ENCODE measurements around the gene FBXW12. TPM values are rescaled to one million over a fixed set of nuclear protein-coding genes. Genes with fewer than 3 reads are reported as not detected.

Gene FBXW12
- total and polyA plus RNA-seq, 2 donors (not counting 3 experiments of a cell fraction or from before 2014, with no cell fraction given): not detected

DNA sequence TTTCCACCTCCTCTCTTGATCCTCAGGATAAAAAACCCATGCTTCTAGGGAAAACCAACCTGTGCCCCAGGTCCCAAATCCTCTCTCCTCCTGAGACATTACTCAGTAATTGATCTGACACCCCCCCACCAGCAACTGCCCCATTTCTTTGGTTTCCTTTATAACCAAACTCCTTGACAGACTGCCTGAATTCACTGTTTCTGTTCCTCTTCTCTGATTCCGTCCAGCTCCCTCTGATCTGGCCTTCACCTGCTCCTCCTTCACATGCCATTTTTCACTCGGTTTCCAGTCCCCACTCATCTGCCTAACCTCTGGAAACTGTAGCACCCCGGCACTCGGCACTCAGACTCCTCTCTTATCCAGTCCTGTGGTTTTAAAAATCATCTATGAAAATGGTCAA is 65.8 kb downstream of the FBXW12 start:
- no peaks in the 10 kb centered on the region for H3K9me1 ChIP-seq (replicated peaks; ENCODE audit: control insufficient read depth, extremely low read depth, insufficient read depth, low read length)
- H3K9ac ChIP-seq (replicated peaks; ENCODE audit: extremely low read depth, insufficient read depth, low read length): no peak overlapping the region
- H3K4me2 ChIP-seq (ENCODE audit: insufficient read depth, low read length): no peak overlapping the region
- CTCF ChIA-PET: interaction anchor here (2.7 to 10.4 kb wide), 5 partner anchors 34 to 243 kb away, joined by 91 to 723 read pairs (median 296); partner anchors contain the start of genes CAMP and ZNF589
- DNase-seq (ENCODE audit: low read depth, low spot score) (no peak), FAIRE-seq (no peak)
- POLR2A ChIA-PET: no interaction called here
- H3K36me3 ChIP-seq (ENCODE audit: control insufficient read depth in 2 of 2, extremely low read depth in 1 of 2, insufficient read depth in 2 of 2, low read length in 2 of 2): peaks cover 3 to 8% of the 10 kb centered on the region in 2 experiments
- H2AFZ ChIP-seq (ENCODE audit: low read depth, low read length): no peak overlapping the region
- no peaks in the 10 kb centered on the region for H3K9me3 ChIP-seq (replicated peaks; ENCODE audit: control insufficient read depth, insufficient read depth, low read length)
- H3K27ac ChIP-seq (ENCODE audit: insufficient read depth, low read depth, low read length): no peak overlapping the region
- H3K4me1 ChIP-seq (ENCODE audit: control insufficient read depth, extremely low read depth, insufficient read depth, low read length): peaks cover 16% of the 10 kb centered on the region
- TF ChIP-seq, protein P1, sequence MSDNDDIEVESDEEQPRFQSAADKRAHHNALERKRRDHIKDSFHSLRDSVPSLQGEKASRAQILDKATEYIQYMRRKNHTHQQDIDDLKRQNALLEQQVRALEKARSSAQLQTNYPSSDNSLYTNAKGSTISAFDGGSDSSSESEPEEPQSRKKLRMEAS (IDR thresholded peaks at IDR 0.05; ENCODE audit: insufficient read depth, insufficient read length): no peak
- TF ChIP-seq POLR2AphosphoS5 (IDR thresholded peaks at IDR 0.05; ENCODE audit: insufficient read depth, low read depth, low read length) (no peak), POLR2A (IDR thresholded peaks at IDR 0.05; ENCODE audit: low read depth, low read length) (no peak), FOS (IDR thresholded peaks at IDR 0.05; ENCODE audit: borderline replicate concordance, insufficient read depth, low read length) (no peak), EZH2 (IDR thresholded peaks at IDR 0.05; ENCODE audit: borderline replicate concordance, low read depth, low read length, severe bottlenecking) (no peak), JUN (IDR thresholded peaks at IDR 0.05; ENCODE audit: borderline replicate concordance, insufficient read depth, insufficient read length, low read depth) (no peak), MYC (IDR thresholded peaks at IDR 0.05; ENCODE audit: low read depth, low read length) (no peak), GATA2 (IDR thresholded peaks at IDR 0.05; ENCODE audit: insufficient read depth, insufficient read length, low read depth, low read length) (no peak)
- TF ChIP-seq, protein P2, sequence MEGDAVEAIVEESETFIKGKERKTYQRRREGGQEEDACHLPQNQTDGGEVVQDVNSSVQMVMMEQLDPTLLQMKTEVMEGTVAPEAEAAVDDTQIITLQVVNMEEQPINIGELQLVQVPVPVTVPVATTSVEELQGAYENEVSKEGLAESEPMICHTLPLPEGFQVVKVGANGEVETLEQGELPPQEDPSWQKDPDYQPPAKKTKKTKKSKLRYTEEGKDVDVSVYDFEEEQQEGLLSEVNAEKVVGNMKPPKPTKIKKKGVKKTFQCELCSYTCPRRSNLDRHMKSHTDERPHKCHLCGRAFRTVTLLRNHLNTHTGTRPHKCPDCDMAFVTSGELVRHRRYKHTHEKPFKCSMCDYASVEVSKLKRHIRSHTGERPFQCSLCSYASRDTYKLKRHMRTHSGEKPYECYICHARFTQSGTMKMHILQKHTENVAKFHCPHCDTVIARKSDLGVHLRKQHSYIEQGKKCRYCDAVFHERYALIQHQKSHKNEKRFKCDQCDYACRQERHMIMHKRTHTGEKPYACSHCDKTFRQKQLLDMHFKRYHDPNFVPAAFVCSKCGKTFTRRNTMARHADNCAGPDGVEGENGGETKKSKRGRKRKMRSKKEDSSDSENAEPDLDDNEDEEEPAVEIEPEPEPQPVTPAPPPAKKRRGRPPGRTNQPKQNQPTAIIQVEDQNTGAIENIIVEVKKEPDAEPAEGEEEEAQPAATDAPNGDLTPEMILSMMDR (IDR thresholded peaks at IDR 0.05; ENCODE audit: extremely low read depth in 1 of 2, insufficient read depth in 1 of 2, low read depth in 1 of 2, low read length in 2 of 2): no peak
- BruUV-seq (replicated peaks): no TSS peak
- no peak overlapping the region for H3K4me3 ChIP-seq (replicated peaks in 1 of 3; ENCODE audit: insufficient read depth in 1 of 3, low read depth in 1 of 3, low read length in 3 of 3)
- H4K20me1 ChIP-seq (replicated peaks; ENCODE audit: control insufficient read depth, extremely low read depth, insufficient read depth, low read length): no peaks in the 10 kb centered on the region
- intact Hi-C loops (cut with micrococcal nuclease): no loop called here
- H3K79me2 ChIP-seq (ENCODE audit: control insufficient read depth, insufficient read depth, low read length): peaks cover 26% of the 10 kb centered on the region
- dilution Hi-C loops (cut with MboI; ENCODE audit: extremely low pct_ligation_motif_present, low sequenced_read_pairs): no loop called here
- no peaks in the 10 kb centered on the region for H3K27me3 ChIP-seq (ENCODE audit: control insufficient read depth in 2 of 2, insufficient read depth in 2 of 2, low read length in 2 of 2)
